Activated CD8-positive, alpha-beta memory T cell treated with anti-CD3 and anti-CD28 coated beads, Interleukin-2, amount 10 ng/mL, durations not matched to agents 7 days and 5 days (primary cell): Measurements from ENCODE around the gene SLC8B1. TPM values are rescaled to one million over a fixed set of nuclear protein-coding genes. Genes with fewer than 3 reads are reported as not detected.

Experiments
- ATAC-seq: fragments of 150-1000 bp; cut with Tn5 transposase; one replicate; pipeline ENCODE4 v1.10.0; 2021; ENCODE audit warnings: moderate library complexity
- CTCF ChIA-PET: fragments of 350-600 bp; sonication (Branson Sonifier 250); formaldehyde crosslinking; loops from one replicate; lab custom pipeline; 2021; ENCODE audit warnings: antibody characterized with exemption; lab: Charles Lee
- DNase-seq: peaks from one replicate; pipeline ENCODE4 v3.0.0-alpha.2; 2020
- H3K27ac Mint-ChIP-seq: one replicate; pipeline ENCODE4 v1.8.0; 2021; ENCODE audit warnings: mild to moderate bottlenecking, mixed read lengths
- H3K27me3 Mint-ChIP-seq: one replicate; pipeline ENCODE4 v1.8.0; 2021; ENCODE audit warnings: mixed read lengths
- H3K36me3 Mint-ChIP-seq: one replicate; pipeline ENCODE4 v1.8.0; 2021; ENCODE audit warnings: mild to moderate bottlenecking, mixed read lengths
- H3K4me1 Mint-ChIP-seq: one replicate; pipeline ENCODE4 v1.8.0; 2021; ENCODE audit warnings: mixed read lengths
- H3K4me3 Mint-ChIP-seq: one replicate; pipeline ENCODE4 v1.8.0; 2021; ENCODE audit warnings: mild to moderate bottlenecking, moderate library complexity, mixed read lengths
- H3K9me3 Mint-ChIP-seq: one replicate; pipeline ENCODE4 v1.8.0; 2022; ENCODE audit warnings: low read depth, mixed read lengths
- total RNA-seq, 2 experiments: library from RNA; stranded (reverse); gene quantifications; one replicate each; pipeline ENCODE4 v1.2.3, GENCODE V29; 2021

Gene SLC8B1
- total RNA-seq, 2 experiments from 2014 or later, result 18.5 to 20.6 TPM

DNA sequence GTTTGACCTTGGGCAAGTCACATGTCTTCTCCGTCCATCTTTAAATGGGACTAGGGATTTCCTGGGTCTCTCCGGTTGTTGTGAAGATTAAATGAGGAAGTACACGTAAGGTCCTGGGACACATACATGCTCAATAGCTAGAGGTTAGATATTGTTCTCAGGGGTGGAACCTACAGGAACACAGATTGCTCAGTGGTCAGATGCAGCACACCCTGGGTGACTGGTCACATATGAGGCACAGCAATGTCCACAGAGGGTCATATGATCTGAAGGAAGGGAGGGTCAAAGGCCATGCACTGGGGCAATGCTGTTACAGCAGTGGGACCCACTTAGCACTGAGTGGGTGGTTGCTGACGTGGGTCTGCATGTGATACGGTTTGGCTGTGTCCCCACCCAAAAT is 11.4 kb upstream of the SLC8B1 start:
- Mint-ChIP-seq H3K9me3 (no peaks in the 10 kb centered on the region), H3K27me3 (peaks cover 11% of the 10 kb centered on the region), H3K4me1 (no peaks in the 10 kb centered on the region), H3K36me3 (no peaks in the 10 kb centered on the region), H3K27ac (no peak overlapping the region), H3K4me3 (no peak overlapping the region)
- DNase-seq (no peak), ATAC-seq (no peak)
- CTCF ChIA-PET, result no interaction called here

DNA sequence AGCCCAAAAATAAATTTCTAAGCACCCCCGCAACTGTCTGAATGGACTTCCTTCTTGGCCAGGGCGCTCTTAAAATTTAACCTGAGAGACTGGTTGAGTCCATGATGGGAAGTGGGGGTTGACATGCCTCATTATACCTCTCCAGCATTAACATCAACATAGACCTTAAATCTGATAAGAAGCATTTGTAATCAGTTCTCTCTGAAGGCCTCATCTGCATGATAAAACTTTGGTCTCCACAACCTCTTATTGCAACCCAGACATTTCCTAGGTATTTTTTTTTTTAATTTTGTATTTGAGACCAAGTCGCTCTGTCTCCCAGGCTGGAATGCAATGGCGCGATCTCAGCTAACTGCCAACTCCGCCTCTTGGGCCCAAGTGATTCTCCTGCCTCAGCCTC is 10.4 kb upstream of the SLC8B1 start:
- no peaks in the 10 kb centered on the region for H3K36me3 Mint-ChIP-seq
- ATAC-seq (no peak), DNase-seq (no peak)
- H3K27ac Mint-ChIP-seq, result no peak overlapping the region
- no peaks in the 10 kb centered on the region for H3K4me1 Mint-ChIP-seq
- no peak overlapping the region for H3K4me3 Mint-ChIP-seq
- no peaks in the 10 kb centered on the region for H3K9me3 Mint-ChIP-seq
- H3K27me3 Mint-ChIP-seq, result peaks cover 11% of the 10 kb centered on the region
- CTCF ChIA-PET, result no interaction called here

DNA sequence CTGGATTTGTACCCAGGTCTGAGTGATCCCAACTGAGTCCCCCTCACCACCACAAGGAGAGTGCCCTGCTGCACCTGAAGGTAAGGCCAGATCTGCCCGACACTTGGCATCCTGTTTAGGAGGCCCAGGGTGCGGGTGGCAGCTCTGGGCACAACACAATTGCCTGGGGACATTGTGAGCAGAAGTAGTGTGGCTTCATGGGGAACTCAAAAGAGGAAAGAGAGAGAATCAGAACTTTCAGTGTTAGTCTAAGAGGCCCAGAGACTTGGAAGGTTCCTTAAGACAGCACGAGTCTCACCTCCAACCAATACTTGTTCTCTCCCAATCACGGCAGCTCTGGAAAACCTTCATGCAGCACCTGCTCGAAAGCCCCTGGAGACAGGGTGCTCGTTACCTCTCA is 6.6 kb upstream of the SLC8B1 start:
- Mint-ChIP-seq H3K27me3 (no peaks in the 10 kb centered on the region), H3K4me1 (no peaks in the 10 kb centered on the region), H3K27ac (no peak overlapping the region), H3K36me3 (no peaks in the 10 kb centered on the region), H3K4me3 (no peak overlapping the region), H3K9me3 (no peaks in the 10 kb centered on the region)
- CTCF ChIA-PET, result no interaction called here
- DNase-seq, result no peak
- no peak for ATAC-seq

DNA sequence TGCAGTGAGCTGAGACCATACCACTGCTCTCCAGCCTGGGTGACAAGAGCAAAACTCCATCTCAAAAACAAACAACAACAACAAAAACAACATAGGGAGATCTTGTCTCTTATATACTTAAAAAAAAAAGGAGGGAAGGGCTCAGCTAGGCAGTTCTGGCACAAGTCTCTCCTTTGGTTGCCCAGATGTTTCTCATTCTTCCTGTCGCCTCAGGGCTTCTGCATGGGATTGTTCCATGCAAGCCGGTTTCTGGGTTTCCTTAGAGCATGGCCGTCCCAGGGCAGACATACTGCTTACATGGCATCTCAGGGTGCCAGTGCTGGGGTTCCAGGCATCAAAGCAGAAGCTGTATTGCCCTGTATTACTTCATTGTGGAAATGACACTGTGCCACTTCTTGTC is 5.2 kb upstream of the SLC8B1 start:
- peaks cover 3% of the 10 kb centered on the region for H3K27me3 Mint-ChIP-seq
- no peak overlapping the region for H3K4me3 Mint-ChIP-seq
- DNase-seq (no peak), ATAC-seq (no peak)
- CTCF ChIA-PET, result no interaction called here
- no peaks in the 10 kb centered on the region for H3K36me3 Mint-ChIP-seq
- H3K4me1 Mint-ChIP-seq, result peaks cover 2% of the 10 kb centered on the region
- no peaks in the 10 kb centered on the region for H3K9me3 Mint-ChIP-seq
- no peak overlapping the region for H3K27ac Mint-ChIP-seq

DNA sequence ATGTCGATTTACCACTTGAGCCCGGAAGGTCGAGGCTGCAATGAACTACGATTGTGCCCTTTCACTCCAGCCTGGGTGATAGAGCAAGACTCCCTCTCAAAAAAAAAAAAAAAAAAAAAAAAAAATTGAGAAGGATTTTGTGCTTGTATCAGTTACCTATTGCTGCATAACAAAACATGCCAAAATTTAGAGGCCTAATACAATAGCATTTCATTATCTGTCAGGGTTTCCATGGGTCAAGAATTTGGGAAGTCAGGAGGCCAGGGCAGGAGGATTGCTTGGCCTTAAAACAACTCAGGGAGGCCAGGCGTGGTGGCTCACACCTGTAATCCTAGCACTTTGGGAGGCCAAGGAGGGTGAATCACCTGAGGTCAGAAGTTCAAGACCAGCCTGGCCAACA is 4.6 kb upstream of the SLC8B1 start:
- Mint-ChIP-seq H3K9me3 (no peaks in the 10 kb centered on the region), H3K4me1 (peaks cover 3% of the 10 kb centered on the region), H3K27ac (no peak overlapping the region), H3K36me3 (no peaks in the 10 kb centered on the region), H3K27me3 (peaks cover 3% of the 10 kb centered on the region), H3K4me3 (no peak overlapping the region)
- CTCF ChIA-PET, result no interaction called here
- ATAC-seq (no peak), DNase-seq (no peak)

DNA sequence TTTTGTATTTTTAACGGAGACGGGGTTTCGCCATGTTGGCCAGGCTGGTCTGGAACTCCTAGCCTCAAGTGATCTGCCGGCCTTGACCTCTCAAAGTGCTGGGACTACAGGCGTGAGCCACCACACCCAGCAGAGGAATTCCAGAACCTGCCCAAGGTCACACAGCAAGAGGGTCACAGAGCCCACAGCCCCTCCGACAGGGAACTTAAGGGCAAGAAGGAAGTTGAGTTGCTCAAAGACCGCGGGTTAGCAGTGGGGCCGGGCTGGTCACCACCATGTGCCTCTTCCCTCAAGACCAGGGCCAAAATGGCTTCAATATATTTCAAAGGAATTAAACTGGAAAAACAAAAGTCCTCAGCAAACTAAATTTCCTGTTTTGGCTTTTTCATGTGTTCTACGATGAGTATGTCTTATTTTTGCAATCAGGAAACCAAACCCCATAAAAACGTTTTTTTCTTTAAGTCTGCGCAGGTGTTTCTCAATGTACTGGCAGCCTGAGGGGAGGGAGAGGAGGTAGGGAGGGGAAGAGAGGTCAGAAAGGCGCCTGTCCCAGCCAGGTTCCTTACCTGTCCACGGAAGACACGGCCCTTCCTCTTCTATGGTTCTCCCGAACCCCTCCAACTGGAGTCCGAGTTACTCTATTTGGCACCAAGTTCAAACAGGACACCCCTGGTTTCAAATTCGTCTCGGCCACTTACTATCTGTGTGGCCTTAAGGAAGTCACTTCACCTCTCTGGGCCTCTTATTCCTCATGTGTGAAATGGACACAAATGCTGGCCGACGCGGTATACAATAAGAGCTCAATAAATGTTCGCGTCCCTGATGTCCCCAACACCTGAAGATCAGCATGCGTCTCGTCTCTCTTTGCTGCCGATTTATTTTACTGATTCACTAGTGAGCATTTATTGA is 778 bp downstream of the SLC8B1 start:
- H3K4me1 Mint-ChIP-seq, result peaks cover 11% of the 10 kb centered on the region
- peak overlapping the region; percentile 89 for H3K4me3 Mint-ChIP-seq
- no peaks in the 10 kb centered on the region for H3K9me3 Mint-ChIP-seq
- DNase-seq (no peak), ATAC-seq (peak; percentile 20)
- peaks cover 3% of the 10 kb centered on the region for H3K27me3 Mint-ChIP-seq
- H3K36me3 Mint-ChIP-seq, result peaks cover 12% of the 10 kb centered on the region
- H3K27ac Mint-ChIP-seq, result peak overlapping the region; percentile 71
- CTCF ChIA-PET, result interaction anchor here (1.2 to 1.3 kb wide), 2 partner anchors 17 to 24 kb away, joined by 3 to 4 read pairs; partner anchors contain the start of gene PLBD2

DNA sequence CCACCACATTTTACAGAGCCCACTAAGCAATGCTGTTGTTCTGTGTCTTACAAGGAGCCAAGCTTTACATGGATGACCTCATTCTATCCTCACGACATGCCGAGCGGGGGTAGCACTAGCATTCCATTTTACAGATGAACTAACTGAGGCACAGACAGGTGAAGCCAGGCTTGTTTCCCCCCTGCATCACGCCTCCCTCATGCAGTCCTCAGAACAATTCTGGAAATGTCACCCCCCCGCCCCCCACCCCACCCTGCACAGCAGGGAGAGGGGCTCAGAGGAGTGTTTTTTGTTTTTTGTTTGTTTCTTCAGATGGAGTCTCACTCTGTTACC is 1.5 kb downstream of the SLC8B1 start:
- ATAC-seq, result no peak
- Mint-ChIP-seq H3K4me3 (peak overlapping the region; percentile 89), H3K27me3 (peaks cover 3% of the 10 kb centered on the region), H3K9me3 (no peaks in the 10 kb centered on the region), H3K4me1 (peaks cover 11% of the 10 kb centered on the region), H3K36me3 (peaks cover 12% of the 10 kb centered on the region), H3K27ac (no peak overlapping the region)
- DNase-seq, result no peak
- CTCF ChIA-PET, result interaction anchor here (0.6 kb wide), 1 partner anchor 158 kb away, joined by 3 read pairs; no protein-coding TSS in a partner anchor

DNA sequence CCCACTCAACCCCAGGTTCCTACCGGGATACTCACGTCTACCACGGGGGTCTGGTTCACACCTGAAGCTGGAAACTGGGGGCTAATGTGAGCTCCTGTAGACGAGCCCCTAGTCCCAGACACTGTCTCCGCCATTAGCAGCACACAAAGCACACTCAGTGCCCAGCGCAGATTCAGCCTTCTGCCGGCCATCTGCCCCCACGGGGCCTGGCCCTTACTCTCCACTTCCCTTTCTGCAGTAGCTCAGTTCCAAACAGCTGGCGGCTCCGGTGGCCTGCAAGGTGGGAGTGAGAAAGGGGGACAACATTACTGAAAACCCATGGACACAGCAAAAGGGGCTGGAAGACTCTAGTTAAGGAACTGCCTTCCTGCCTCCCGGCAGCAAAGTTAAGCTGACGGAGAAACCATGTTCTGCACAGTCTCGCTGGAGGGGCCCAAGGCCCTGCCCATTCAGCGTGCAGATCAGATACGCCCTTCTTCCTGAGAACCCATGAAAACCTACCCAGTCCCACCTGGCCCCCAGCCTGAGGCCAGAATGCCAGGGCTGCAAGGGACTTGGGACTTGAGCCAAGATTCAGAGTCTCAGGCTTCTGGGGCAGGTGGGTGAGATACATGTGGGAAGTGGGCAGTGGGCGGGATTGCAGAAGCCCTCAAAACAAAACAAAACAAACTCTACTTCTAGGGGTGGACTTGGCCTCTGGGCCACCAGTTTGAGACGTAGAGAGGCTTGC is 2.1 kb downstream of the SLC8B1 start:
- H3K4me3 Mint-ChIP-seq, result no peak overlapping the region
- no peak overlapping the region for H3K27ac Mint-ChIP-seq
- peaks cover 12% of the 10 kb centered on the region for H3K36me3 Mint-ChIP-seq

DNA sequence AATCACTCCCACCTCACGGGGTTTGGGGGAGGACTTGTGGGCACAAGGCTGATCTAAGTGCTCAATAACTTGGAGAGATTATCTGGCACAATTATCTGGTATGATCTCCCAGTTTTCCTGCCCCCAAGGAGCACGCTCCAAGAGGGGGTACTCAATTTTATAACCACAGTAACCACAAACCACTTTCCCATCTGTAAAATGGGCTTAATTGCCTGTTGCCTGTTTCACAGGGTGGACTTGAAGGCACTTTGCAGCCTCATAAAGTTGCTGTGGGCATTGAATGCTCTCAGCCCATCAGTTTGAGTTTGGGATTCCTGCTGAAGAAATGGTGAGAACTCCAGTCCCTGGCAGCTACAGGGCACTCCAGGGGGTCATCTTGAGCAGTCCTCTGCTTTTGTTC is 4.4 kb downstream of the SLC8B1 start:
- CTCF ChIA-PET, result interaction anchor here (1.2 kb wide), 1 partner anchor 14 kb away, joined by 3 read pairs; no protein-coding TSS in a partner anchor
- H3K9me3 Mint-ChIP-seq, result no peaks in the 10 kb centered on the region
- ATAC-seq (no peak), DNase-seq (no peak)
- no peaks in the 10 kb centered on the region for H3K27me3 Mint-ChIP-seq
- H3K36me3 Mint-ChIP-seq, result peaks cover 12% of the 10 kb centered on the region
- no peak overlapping the region for H3K4me3 Mint-ChIP-seq
- H3K4me1 Mint-ChIP-seq, result peaks cover 11% of the 10 kb centered on the region
- no peak overlapping the region for H3K27ac Mint-ChIP-seq

More for the DNA sequence above, 2.1 kb downstream of the SLC8B1 start:
- CTCF ChIA-PET, result interaction anchor here (0.6 to 1.5 kb wide), 3 partner anchors 26 to 1000 kb away, joined by 3 to 4 read pairs (median 3); partner anchors contain the start of gene PLBD2
- DNase-seq (no peak), ATAC-seq (no peak)
- peaks cover 11% of the 10 kb centered on the region for H3K4me1 Mint-ChIP-seq
- no peaks in the 10 kb centered on the region for H3K9me3 Mint-ChIP-seq
- peaks cover 3% of the 10 kb centered on the region for H3K27me3 Mint-ChIP-seq

DNA sequence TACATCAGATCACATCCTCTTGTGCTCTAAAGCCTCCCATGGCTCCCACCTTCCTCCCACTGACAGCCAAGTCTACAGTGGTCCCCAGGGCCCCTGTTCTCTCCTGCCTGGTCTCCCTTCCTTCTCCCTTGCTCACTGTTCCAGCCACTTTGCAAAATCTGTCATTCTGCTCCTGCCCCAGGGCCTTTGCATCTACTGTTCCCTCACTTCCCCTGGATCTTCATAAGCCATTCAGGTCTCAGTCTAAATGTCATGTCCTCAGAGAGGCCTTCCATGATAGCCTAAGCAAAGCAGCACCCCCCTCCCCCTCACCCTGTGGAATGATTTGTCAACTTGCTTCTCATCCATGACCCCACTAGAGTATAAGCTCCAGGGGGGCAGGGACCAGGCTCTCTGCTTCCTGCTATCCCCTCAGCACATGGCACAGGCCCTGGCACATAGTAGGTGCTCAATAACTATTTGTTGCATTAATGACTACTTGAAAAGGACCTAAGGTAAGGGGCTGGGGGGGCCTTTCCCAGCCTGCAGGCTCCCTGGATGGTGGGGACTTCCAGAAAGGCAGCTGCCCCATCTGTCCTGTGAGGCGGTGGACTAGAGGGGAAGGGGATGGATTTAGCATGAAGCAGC is 5.0 kb downstream of the SLC8B1 start:
- Mint-ChIP-seq H3K4me3 (no peak overlapping the region), H3K36me3 (peaks cover 13% of the 10 kb centered on the region), H3K9me3 (no peaks in the 10 kb centered on the region), H3K4me1 (peaks cover 9% of the 10 kb centered on the region), H3K27me3 (no peaks in the 10 kb centered on the region), H3K27ac (no peak overlapping the region)
- no peak for DNase-seq
- CTCF ChIA-PET, result interaction anchor here (1.2 kb wide), 1 partner anchor 13 kb away, joined by 3 read pairs; no protein-coding TSS in a partner anchor
- no peak for ATAC-seq

DNA sequence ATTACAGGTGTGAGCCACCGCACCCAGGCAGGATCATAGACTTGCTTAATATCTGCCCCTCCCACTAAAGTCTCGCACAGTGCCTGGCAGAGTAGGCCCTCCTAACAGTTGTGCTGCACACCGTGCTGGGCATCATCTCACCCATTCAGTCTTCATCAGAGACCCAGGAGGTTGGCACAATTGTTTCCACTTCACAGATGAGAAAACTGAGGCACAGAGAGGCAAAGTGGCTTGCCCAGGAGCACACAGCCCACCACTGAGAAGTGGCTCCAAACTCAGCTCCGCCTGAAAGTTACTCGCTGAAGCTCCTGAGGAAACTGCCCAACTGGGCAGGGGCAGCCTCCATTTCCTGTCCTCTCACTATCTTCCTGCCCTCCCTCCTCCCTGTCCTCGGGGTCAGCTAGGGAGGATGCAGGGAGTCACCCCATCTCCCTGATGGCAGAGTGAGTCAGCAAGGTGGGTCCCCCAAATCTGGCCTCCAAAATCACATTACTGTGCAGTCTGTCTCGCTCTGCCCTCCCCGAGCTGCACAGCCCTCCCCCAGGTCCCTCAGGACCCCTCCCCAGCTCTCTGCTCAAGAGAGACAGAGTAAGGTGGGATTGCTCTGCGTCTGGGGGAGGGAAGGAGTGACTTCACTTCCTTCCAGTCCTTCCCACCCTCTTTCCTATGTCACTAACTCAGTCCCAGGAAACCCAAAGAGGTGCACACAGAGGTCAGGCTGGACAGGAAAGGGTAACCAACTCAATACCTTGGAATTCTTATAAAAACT is 5.7 kb downstream of the SLC8B1 start:
- H3K36me3 Mint-ChIP-seq, result peaks cover 14% of the 10 kb centered on the region
- H3K9me3 Mint-ChIP-seq, result no peaks in the 10 kb centered on the region
- H3K4me1 Mint-ChIP-seq, result peaks cover 6% of the 10 kb centered on the region
- H3K4me3 Mint-ChIP-seq, result no peak overlapping the region
- CTCF ChIA-PET, result interaction anchor here (0.7 to 1.2 kb wide), 2 partner anchors 13 to 177 kb away, joined by 3 read pairs; no protein-coding TSS in a partner anchor
- H3K27ac Mint-ChIP-seq, result no peak overlapping the region
- no peak for ATAC-seq
- no peaks in the 10 kb centered on the region for H3K27me3 Mint-ChIP-seq
- no peak for DNase-seq

DNA sequence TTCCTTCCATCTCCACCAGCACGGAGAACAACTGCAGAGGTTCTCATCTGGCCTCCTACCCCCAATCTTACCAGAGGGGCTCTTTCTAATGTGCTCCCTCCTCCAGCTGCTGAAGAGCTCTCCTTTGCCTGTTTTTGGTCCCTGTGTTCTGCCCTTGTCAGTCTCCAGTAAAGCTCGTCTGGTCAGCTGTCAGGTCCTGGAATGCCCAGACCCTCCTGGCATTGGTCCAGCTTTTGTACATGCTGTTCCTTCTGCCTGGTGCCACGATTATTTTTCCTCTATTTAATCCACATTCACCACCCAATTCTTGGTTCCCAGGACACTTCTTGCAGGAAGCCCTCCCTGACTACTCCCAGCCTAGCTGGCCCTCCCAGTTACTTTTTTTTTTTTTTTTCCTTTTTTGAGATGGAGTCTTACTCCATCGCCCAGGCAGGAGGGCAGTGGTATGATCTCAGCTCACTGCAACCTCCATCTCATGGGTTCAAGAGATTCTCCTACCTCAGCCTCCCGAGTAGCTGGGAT is 6.5 kb downstream of the SLC8B1 start:
- Mint-ChIP-seq H3K27ac (no peak overlapping the region), H3K4me3 (no peak overlapping the region), H3K27me3 (no peaks in the 10 kb centered on the region), H3K9me3 (no peaks in the 10 kb centered on the region), H3K36me3 (peaks cover 14% of the 10 kb centered on the region), H3K4me1 (peaks cover 4% of the 10 kb centered on the region)
- no peak for DNase-seq
- CTCF ChIA-PET, result interaction anchor here (0.7 to 1.1 kb wide), 2 partner anchors 27 to 176 kb away, joined by 3 read pairs; no protein-coding TSS in a partner anchor
- no peak for ATAC-seq
